ENCODE results near the gene LRRC1. TPM values are rescaled to one million over a fixed set of nuclear protein-coding genes. Genes with fewer than 3 reads are reported as not detected.

Gene LRRC1
- polyA plus RNA-seq, 1 donor (not counting 4 experiments of a cell fraction or from before 2014, with no cell fraction given) = 19.7 TPM

- Histone ChIP-seq H3K79me2 (ENCODE audit: control insufficient read depth, insufficient read depth, low read length) (no peaks in the 10 kb centered on the region), H3K9ac (ENCODE audit: control insufficient read depth, extremely low read depth, insufficient read depth, low read length) (peak overlapping the region; percentile 39), H3K27me3 (ENCODE audit: control insufficient read depth, extremely low read depth, insufficient read depth, low read length) (no peaks in the 10 kb centered on the region), H3K9me3 (ENCODE audit: control insufficient read depth, low read depth, low read length) (no peaks in the 10 kb centered on the region), H3K4me3 (ENCODE audit: control insufficient read depth in 2 of 3, extremely low read depth in 1 of 3, insufficient read depth in 2 of 3, low read depth in 1 of 3, low read length in 3 of 3) (peak overlapping the region in 2 of 3 experiments; percentile 8 to 40), H3K4me1 (ENCODE audit: control insufficient read depth, extremely low read depth, insufficient read depth, low read length) (peaks cover 40% of the 10 kb centered on the region), H3K4me2 (ENCODE audit: control insufficient read depth, extremely low read depth, insufficient read depth, low read depth, low read length) (peak overlapping the region; percentile 72), H2AFZ (ENCODE audit: control insufficient read depth, low read length) (peak overlapping the region; percentile 71), H3K36me3 (ENCODE audit: control insufficient read depth in 2 of 2, extremely low read depth in 1 of 2, insufficient read depth in 2 of 2, low read length in 2 of 2) (peaks cover 0 to under 1% of the 10 kb centered on the region in 2 experiments), H3K27ac (ENCODE audit: control insufficient read depth, insufficient read depth, low read length) (peak overlapping the region; percentile 75), H3K9me1 (ENCODE audit: control insufficient read depth, extremely low read depth, insufficient read depth, low read length) (no peaks in the 10 kb centered on the region), H4K20me1 (ENCODE audit: control insufficient read depth, extremely low read depth, insufficient read depth, low read length) (no peaks in the 10 kb centered on the region)
- no peak for TF ChIP-seq CTCF (optimal IDR thresholded peaks at IDR 0.05 in 1 of 3, IDR thresholded peaks at IDR 0.05 in 1 of 3, conservative IDR thresholded peaks at IDR 0.05 in 1 of 3; ENCODE audit: extremely low read depth in 1 of 3, insufficient read depth in 2 of 3, low read length in 3 of 3)
- no peak for TF ChIP-seq EZH2 (IDR thresholded peaks at IDR 0.05; ENCODE audit: low read length)
- DNase-seq (ENCODE audit: low read depth, low spot score) (no peak), FAIRE-seq (peak; percentile 77)
- dilution Hi-C loops (cut with MboI; ENCODE audit: extremely low pct_ligation_motif_present, low sequenced_read_pairs) = no loop called here
Measured at GRCh38 chr6:53929821-53930120, 135.0 kb downstream of the LRRC1 start.

GRCh38 chr6:53930330-53930729 is 135.5 kb downstream of the LRRC1 start:
- H3K4me3 ChIP-seq (ENCODE audit: control insufficient read depth in 2 of 3, extremely low read depth in 1 of 3, insufficient read depth in 2 of 3, low read depth in 1 of 3, low read length in 3 of 3) = no peak overlapping the region
- H3K9me1 ChIP-seq (ENCODE audit: control insufficient read depth, extremely low read depth, insufficient read depth, low read length) = no peaks in the 10 kb centered on the region
- no peak overlapping the region for H2AFZ ChIP-seq (ENCODE audit: control insufficient read depth, low read length)
- peaks cover 40% of the 10 kb centered on the region for H3K4me1 ChIP-seq (ENCODE audit: control insufficient read depth, extremely low read depth, insufficient read depth, low read length)
- TF ChIP-seq CTCF (optimal IDR thresholded peaks at IDR 0.05 in 1 of 3, IDR thresholded peaks at IDR 0.05 in 1 of 3, conservative IDR thresholded peaks at IDR 0.05 in 1 of 3; ENCODE audit: extremely low read depth in 1 of 3, insufficient read depth in 2 of 3, low read length in 3 of 3) = no peak
- no peaks in the 10 kb centered on the region for H4K20me1 ChIP-seq (ENCODE audit: control insufficient read depth, extremely low read depth, insufficient read depth, low read length)
- DNase-seq (ENCODE audit: low read depth, low spot score) = no peak
- H3K27me3 ChIP-seq (ENCODE audit: control insufficient read depth, extremely low read depth, insufficient read depth, low read length) = no peaks in the 10 kb centered on the region
- H3K79me2 ChIP-seq (ENCODE audit: control insufficient read depth, insufficient read depth, low read length) = no peaks in the 10 kb centered on the region
- FAIRE-seq = peak; percentile 62
- dilution Hi-C loops (cut with MboI; ENCODE audit: extremely low pct_ligation_motif_present, low sequenced_read_pairs) = no loop called here
- no peaks in the 10 kb centered on the region for H3K36me3 ChIP-seq (ENCODE audit: control insufficient read depth in 2 of 2, extremely low read depth in 1 of 2, insufficient read depth in 2 of 2, low read length in 2 of 2)
- no peak overlapping the region for H3K9ac ChIP-seq (ENCODE audit: control insufficient read depth, extremely low read depth, insufficient read depth, low read length)
- H3K4me2 ChIP-seq (ENCODE audit: control insufficient read depth, extremely low read depth, insufficient read depth, low read depth, low read length) = no peak overlapping the region
- no peaks in the 10 kb centered on the region for H3K9me3 ChIP-seq (ENCODE audit: control insufficient read depth, low read depth, low read length)
- peak overlapping the region; percentile 75 for H3K27ac ChIP-seq (ENCODE audit: control insufficient read depth, insufficient read depth, low read length)

Measured in keratinocyte (primary cell).